ENCODE data around the gene AXIN1.

Gene AXIN1

GRCh38 chr16:283033-283805 lies 69.3 kb downstream of the AXIN1 start, which contains the start of gene PDIA2:
TSS of gene PDIA2 (plus strand) at chr16:283164. CDS start at chr16:283170, 6 bp downstream.
- Histone ChIP-seq H3K36me3 (ENCODE audit: insufficient read depth, low read length) (peaks cover 11% of the 10 kb centered on the region), H3K4me3 (ENCODE audit: low read length) (no peak within 1 kb of the TSS), H2AFZ (ENCODE audit: low read depth, low read length) (no peak within 1 kb of the TSS), H3K4me1 (ENCODE audit: insufficient read depth, low read length) (peaks cover 4% of the 10 kb centered on the region), H3K9me3 (ENCODE audit: low read length) (peaks cover 13% of the 10 kb centered on the region), H3K27me3 (ENCODE audit: insufficient read depth, low read length) (peaks cover 29% of the 10 kb centered on the region)

- H3K4me3 ChIP-seq (ENCODE audit: low read length): no peak overlapping the region
- H3K36me3 ChIP-seq (ENCODE audit: insufficient read depth, low read length): peaks cover 4% of the 10 kb centered on the region
- H2AFZ ChIP-seq (ENCODE audit: low read depth, low read length): no peak overlapping the region
- peaks cover 29% of the 10 kb centered on the region for H3K27me3 ChIP-seq (ENCODE audit: insufficient read depth, low read length)
- H3K4me1 ChIP-seq (ENCODE audit: insufficient read depth, low read length): peaks cover 4% of the 10 kb centered on the region
- H3K9me3 ChIP-seq (ENCODE audit: low read length): peaks cover 10% of the 10 kb centered on the region
These were observed 70.0 kb downstream of the AXIN1 start for GRCh38 chr16:282491-282890.

- peaks cover 10% of the 10 kb centered on the region for H3K9me3 ChIP-seq (ENCODE audit: low read length)
- peaks cover 4% of the 10 kb centered on the region for H3K4me1 ChIP-seq (ENCODE audit: insufficient read depth, low read length)
- H2AFZ ChIP-seq (ENCODE audit: low read depth, low read length): no peak overlapping the region
- H3K36me3 ChIP-seq (ENCODE audit: insufficient read depth, low read length): peaks cover 2% of the 10 kb centered on the region
- H3K27me3 ChIP-seq (ENCODE audit: insufficient read depth, low read length): peaks cover 29% of the 10 kb centered on the region
- no peak overlapping the region for H3K4me3 ChIP-seq (ENCODE audit: low read length)
These were observed 70.8 kb downstream of the AXIN1 start for GRCh38 chr16:281660-282255.

GRCh38 chr16:280991-281659 lies 71.4 kb downstream of the AXIN1 start:
- no peak overlapping the region for H2AFZ ChIP-seq (ENCODE audit: low read depth, low read length)
- H3K36me3 ChIP-seq (ENCODE audit: insufficient read depth, low read length): no peaks in the 10 kb centered on the region
- peaks cover 6% of the 10 kb centered on the region for H3K9me3 ChIP-seq (ENCODE audit: low read length)
- peaks cover 34% of the 10 kb centered on the region for H3K27me3 ChIP-seq (ENCODE audit: insufficient read depth, low read length)
- H3K4me3 ChIP-seq (ENCODE audit: low read length): peak overlapping the region; percentile 47
- H3K4me1 ChIP-seq (ENCODE audit: insufficient read depth, low read length): peaks cover 4% of the 10 kb centered on the region

- H3K9me3 ChIP-seq (ENCODE audit: low read length): peaks cover 6% of the 10 kb centered on the region
- no peaks in the 10 kb centered on the region for H3K36me3 ChIP-seq (ENCODE audit: insufficient read depth, low read length)
- H3K4me3 ChIP-seq (ENCODE audit: low read length): peak within 1 kb of the TSS; percentile 47
- peaks cover 37% of the 10 kb centered on the region for H3K27me3 ChIP-seq (ENCODE audit: insufficient read depth, low read length)
- H3K4me1 ChIP-seq (ENCODE audit: insufficient read depth, low read length): peaks cover 4% of the 10 kb centered on the region
- no peak within 1 kb of the TSS for H2AFZ ChIP-seq (ENCODE audit: low read depth, low read length)
These were observed 72.0 kb downstream of the AXIN1 start, which contains the start of gene ARHGDIG for GRCh38 chr16:280552-280951. TSS of gene ARHGDIG (plus strand) at chr16:280591. CDS start at chr16:280681, 90 bp downstream.

- Histone ChIP-seq H3K9me3 (ENCODE audit: low read length) (peaks cover 3% of the 10 kb centered on the region), H3K36me3 (ENCODE audit: insufficient read depth, low read length) (no peaks in the 10 kb centered on the region), H3K27me3 (ENCODE audit: insufficient read depth, low read length) (peaks cover 40% of the 10 kb centered on the region), H2AFZ (ENCODE audit: low read depth, low read length) (no peak overlapping the region), H3K4me1 (ENCODE audit: insufficient read depth, low read length) (peaks cover 7% of the 10 kb centered on the region), H3K4me3 (ENCODE audit: low read length) (peak overlapping the region; percentile 25)
These were observed 72.5 kb downstream of the AXIN1 start for GRCh38 chr16:280005-280460.

GRCh38 chr16:279531-279930 lies 73.0 kb downstream of the AXIN1 start:
- Histone ChIP-seq H3K4me1 (ENCODE audit: insufficient read depth, low read length) (peaks cover 8% of the 10 kb centered on the region), H3K36me3 (ENCODE audit: insufficient read depth, low read length) (no peaks in the 10 kb centered on the region), H3K9me3 (ENCODE audit: low read length) (peaks cover 1% of the 10 kb centered on the region), H2AFZ (ENCODE audit: low read depth, low read length) (no peak overlapping the region), H3K4me3 (ENCODE audit: low read length) (no peak overlapping the region), H3K27me3 (ENCODE audit: insufficient read depth, low read length) (peaks cover 44% of the 10 kb centered on the region)

GRCh38 chr16:278863-279366 lies 73.6 kb downstream of the AXIN1 start:
- Histone ChIP-seq H3K27me3 (ENCODE audit: insufficient read depth, low read length) (peaks cover 50% of the 10 kb centered on the region), H3K4me3 (ENCODE audit: low read length) (no peak overlapping the region), H3K9me3 (ENCODE audit: low read length) (no peaks in the 10 kb centered on the region), H2AFZ (ENCODE audit: low read depth, low read length) (no peak overlapping the region), H3K36me3 (ENCODE audit: insufficient read depth, low read length) (no peaks in the 10 kb centered on the region), H3K4me1 (ENCODE audit: insufficient read depth, low read length) (peaks cover 8% of the 10 kb centered on the region)

- Histone ChIP-seq H3K27me3 (ENCODE audit: insufficient read depth, low read length) (peaks cover 46% of the 10 kb centered on the region), H3K36me3 (ENCODE audit: insufficient read depth, low read length) (no peaks in the 10 kb centered on the region)
These were observed 76.0 kb downstream of the AXIN1 start for GRCh38 chr16:276426-277077.

GRCh38 chr16:275786-276232 lies 76.7 kb downstream of the AXIN1 start, which contains the start of gene RGS11:
TSS of gene RGS11 (minus strand) at chr16:275944. CDS start at chr16:275911, 33 bp downstream.
- Histone ChIP-seq H3K4me3 (ENCODE audit: low read length) (peak within 1 kb of the TSS; percentile 37), H2AFZ (ENCODE audit: low read depth, low read length) (no peak within 1 kb of the TSS), H3K9me3 (ENCODE audit: low read length) (no peaks in the 10 kb centered on the region), H3K36me3 (ENCODE audit: insufficient read depth, low read length) (no peaks in the 10 kb centered on the region), H3K27me3 (ENCODE audit: insufficient read depth, low read length) (peaks cover 38% of the 10 kb centered on the region), H3K4me1 (ENCODE audit: insufficient read depth, low read length) (peaks cover 5% of the 10 kb centered on the region)

More at GRCh38 chr16:276426-277077, 76.0 kb downstream of the AXIN1 start:
- no peak overlapping the region for H2AFZ ChIP-seq (ENCODE audit: low read depth, low read length)
- H3K4me1 ChIP-seq (ENCODE audit: insufficient read depth, low read length): peaks cover 8% of the 10 kb centered on the region
- H3K9me3 ChIP-seq (ENCODE audit: low read length): no peaks in the 10 kb centered on the region
- H3K4me3 ChIP-seq (ENCODE audit: low read length): peak overlapping the region; percentile 13

- H2AFZ ChIP-seq (ENCODE audit: low read depth, low read length): no peak overlapping the region
- H3K4me1 ChIP-seq (ENCODE audit: insufficient read depth, low read length): peaks cover 4% of the 10 kb centered on the region
- H3K9me3 ChIP-seq (ENCODE audit: low read length): no peaks in the 10 kb centered on the region
- no peaks in the 10 kb centered on the region for H3K36me3 ChIP-seq (ENCODE audit: insufficient read depth, low read length)
- peak overlapping the region; percentile 37 for H3K4me3 ChIP-seq (ENCODE audit: low read length)
- H3K27me3 ChIP-seq (ENCODE audit: insufficient read depth, low read length): peaks cover 36% of the 10 kb centered on the region
These were observed 77.4 kb downstream of the AXIN1 start for GRCh38 chr16:275041-275641.

Measured in neuron (in vitro differentiated cells).